ENCODE measurements around the gene TCAP.

DNA sequence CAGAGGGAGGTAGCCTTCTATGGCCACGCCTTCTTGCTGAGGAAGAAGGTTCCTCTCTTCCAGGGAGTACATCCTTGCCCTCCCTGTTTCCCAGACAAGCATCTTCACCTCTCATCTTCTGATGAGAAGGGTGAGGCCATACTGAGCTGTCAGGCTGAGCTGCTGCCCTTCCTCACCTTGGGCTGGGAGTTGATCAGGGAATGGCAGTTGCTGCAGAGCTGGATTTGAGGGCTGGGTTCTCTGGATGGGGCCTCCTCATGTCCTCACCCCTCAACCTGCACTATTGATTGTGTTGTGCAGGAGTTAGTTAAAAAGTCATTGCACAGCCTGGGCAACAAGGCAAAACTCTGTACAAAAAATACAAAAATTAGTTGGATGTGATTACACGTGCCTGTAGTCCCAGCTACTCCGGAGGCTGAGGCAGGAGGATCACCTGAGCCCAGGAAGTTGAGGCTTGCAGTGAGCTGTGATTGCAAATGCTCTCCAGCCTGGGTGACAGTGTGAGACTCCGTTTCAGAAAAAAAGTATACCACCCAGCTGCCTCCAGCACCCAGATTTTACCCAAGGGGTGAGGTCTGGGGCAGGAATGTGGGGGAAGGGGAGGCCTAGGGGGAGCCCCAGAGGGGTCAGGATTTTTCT lies 36.8 kb downstream of the TCAP start:
- TF ChIP-seq, protein P1, sequence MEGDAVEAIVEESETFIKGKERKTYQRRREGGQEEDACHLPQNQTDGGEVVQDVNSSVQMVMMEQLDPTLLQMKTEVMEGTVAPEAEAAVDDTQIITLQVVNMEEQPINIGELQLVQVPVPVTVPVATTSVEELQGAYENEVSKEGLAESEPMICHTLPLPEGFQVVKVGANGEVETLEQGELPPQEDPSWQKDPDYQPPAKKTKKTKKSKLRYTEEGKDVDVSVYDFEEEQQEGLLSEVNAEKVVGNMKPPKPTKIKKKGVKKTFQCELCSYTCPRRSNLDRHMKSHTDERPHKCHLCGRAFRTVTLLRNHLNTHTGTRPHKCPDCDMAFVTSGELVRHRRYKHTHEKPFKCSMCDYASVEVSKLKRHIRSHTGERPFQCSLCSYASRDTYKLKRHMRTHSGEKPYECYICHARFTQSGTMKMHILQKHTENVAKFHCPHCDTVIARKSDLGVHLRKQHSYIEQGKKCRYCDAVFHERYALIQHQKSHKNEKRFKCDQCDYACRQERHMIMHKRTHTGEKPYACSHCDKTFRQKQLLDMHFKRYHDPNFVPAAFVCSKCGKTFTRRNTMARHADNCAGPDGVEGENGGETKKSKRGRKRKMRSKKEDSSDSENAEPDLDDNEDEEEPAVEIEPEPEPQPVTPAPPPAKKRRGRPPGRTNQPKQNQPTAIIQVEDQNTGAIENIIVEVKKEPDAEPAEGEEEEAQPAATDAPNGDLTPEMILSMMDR (IDR thresholded peaks at IDR 0.05; ENCODE audit: low read length), result no peak
- TF ChIP-seq EZH2 (IDR thresholded peaks at IDR 0.05; ENCODE audit: borderline replicate concordance, low read length), result no peak

Measured in OCI-LY1 (cell line).